Motor neuron (in vitro differentiated cells): ENCODE data around the gene SEMA7A. TPM values are rescaled to one million over a fixed set of nuclear protein-coding genes. Genes with fewer than 3 reads are reported as not detected.

Source experiments
- ATAC-seq, 8 experiments: fragments of 200-7000 bp; cut with Tn5 transposase; replicated peaks in 6 of 8; 2 replicates each; pipeline ENCODE4 v1.8.0; 2021; ENCODE audit warnings: mild to moderate bottlenecking in 8 of 8, moderate library complexity in 8 of 8
- H3K27ac ChIP-seq, 2 donors: fragments of 250-450 bp; sonication (Bioruptor Pico); 2 replicates each; pipeline ENCODE4 v1.9.0; 2021; ENCODE audit warnings: antibody characterized with exemption in 2 of 2, mild to moderate bottlenecking in 2 of 2, moderate library complexity in 1 of 2
- H3K4me1 ChIP-seq, 2 donors: fragments of 250-450 bp; sonication (Bioruptor Pico); replicated peaks in 1 of 2; 2 replicates each; pipeline ENCODE4 v1.6.1; 2021; ENCODE audit warnings: antibody characterized with exemption in 2 of 2, mild to moderate bottlenecking in 2 of 2, moderate library complexity in 1 of 2
- H3K4me3 ChIP-seq, 5 donors: fragments of 250-450 bp; sonication (Bioruptor Pico); 2 replicates each; pipeline ENCODE4 v1.9.0; 2021; ENCODE audit warnings: antibody characterized with exemption in 5 of 5, mild to moderate bottlenecking in 5 of 5, moderate library complexity in 4 of 5
- WGBS, 10 experiments: fragments of 450-650 bp; shearing (Covaris generic); methylation state at CpG; one replicate each; pipeline ENCODE4 v1.0.0; 2022; 5-methylcytosine and 5-hydroxymethylcytosine counted together
- in situ Hi-C, 9 experiments: fragments of 400-800 bp; cut with MboI; loops; one replicate each; pipeline ENCODE4 v1.15.0; 2021; ENCODE audit warnings: low sequenced_read_pairs in 9 of 9, low pct_unique_long_range_greater_than_20kb in 2 of 9; ENCODE audit not compliant: unreplicated experiment in 9 of 9
- total RNA-seq, 8 experiments: library from RNA; unstranded; fragments of 300-600 nt; gene quantifications; 2 replicates each; pipeline versions ENCODE4 v1.2.3 to v1.2.4, GENCODE V29; 2022

Gene SEMA7A
- total RNA-seq, 8 experiments from 2014 or later: 0.45 to 16.5 (median 9.6) TPM

DNA sequence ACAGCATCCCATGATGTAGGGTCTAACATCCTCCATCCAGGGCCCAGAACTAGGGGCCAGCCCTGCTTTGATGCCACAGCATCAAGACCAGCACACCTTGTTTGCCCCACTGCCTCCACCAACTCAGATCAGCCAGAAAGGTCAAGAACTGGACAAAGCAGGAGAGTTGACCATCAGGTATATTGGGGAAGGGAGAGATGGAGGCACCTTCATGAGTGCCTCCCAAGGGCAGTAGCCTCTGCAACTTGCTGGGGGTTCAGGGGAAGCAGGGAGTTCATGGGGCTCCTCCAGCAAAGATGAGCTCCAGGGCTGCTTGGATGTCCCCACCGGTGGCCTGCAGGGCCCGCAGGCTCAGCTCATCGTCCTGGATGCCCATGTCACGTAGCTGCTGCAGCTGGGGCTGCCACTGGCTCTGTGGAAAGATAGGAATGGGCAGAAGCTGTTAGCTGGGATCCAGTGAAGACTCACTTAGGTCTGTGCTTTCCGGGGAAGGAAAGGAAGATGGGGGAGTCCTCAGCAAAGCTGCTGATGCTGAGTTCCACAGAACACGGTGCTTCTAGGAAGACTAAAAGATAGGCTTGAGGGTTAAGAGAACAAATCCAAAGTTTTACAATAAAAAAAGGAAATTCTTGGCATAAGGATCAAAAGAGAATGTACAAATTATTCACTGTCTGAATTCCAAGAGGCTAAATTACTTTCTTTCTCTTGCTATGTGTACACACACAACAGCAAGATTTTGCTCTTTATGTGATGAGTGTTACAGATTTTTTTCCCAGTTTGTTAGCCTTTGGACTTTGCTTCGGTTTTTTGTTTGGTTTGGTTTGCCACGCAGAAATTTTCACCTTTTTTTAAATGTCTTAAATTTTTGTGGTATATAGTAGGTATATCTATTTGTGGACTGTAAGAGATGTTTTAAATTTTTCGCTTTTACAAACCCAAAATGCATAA, 12.3 kb upstream of the SEMA7A start:
- no peak overlapping the region for H3K27ac ChIP-seq
- in situ Hi-C loops: no loop called here

DNA sequence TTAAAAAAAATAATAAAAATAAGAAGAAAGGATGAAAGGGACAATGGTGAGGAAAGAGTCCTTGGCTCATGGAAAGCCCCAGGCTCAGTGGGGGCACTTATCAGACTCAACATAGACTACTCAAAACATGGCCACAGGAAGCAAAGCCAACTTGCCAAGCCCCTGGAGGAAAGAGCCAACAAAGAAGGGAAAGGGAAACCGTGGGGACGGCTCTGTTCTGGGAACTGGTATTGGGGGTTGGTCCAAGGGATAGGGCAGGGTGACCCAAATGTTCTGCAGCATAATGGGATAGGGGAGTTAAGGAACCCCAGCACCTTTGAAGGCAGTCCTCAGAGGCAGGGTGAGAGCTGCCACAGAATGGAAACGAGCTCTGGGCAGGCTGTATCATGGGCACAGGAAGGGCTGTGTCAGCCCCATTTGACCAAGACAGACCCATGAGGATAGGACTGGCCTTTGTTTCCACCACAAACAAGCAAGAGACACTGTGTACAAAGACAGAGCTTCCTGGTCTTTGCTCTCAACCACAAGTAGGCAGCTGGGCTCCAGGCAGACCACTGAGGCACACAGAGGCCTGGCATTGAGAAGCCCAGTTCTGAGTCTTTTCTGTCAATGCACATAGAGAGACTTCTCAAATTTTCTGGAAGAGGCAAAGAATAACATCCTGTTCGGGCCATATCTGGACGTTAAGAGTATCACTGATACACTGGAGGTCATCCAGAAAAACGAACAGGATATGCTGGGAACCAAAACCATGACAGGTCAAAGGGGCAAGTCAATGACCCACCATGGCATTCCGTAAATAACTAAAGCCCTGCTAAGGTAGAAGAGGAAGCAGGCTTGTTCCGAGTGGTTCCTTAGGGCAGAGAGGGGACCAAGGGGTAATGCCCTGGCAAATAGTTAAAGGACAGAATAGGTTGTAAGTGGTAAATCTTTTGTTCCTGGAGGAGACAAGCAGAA, 10.6 kb upstream of the SEMA7A start:
- ATAC-seq: no peak
- 60 to 100% (median 80%) methylated on average over 1 to 8 of the region's 8 CpGs; no CpG with 5 or more reads in 1 of the 10 experiments for WGBS, 10 experiments
- in situ Hi-C loops: no loop called here
- H3K4me1 ChIP-seq: no peaks in the 10 kb centered on the region
- no peak overlapping the region for H3K27ac ChIP-seq
- no peak overlapping the region for H3K4me3 ChIP-seq

More for the DNA sequence above, 12.3 kb upstream of the SEMA7A start:
- Histone ChIP-seq H3K4me1 (no peaks in the 10 kb centered on the region), H3K4me3 (no peak overlapping the region)
- ATAC-seq: no peak
- 72 to 100% (median 84%) methylated on average over 2 to 6 of the region's 9 CpGs for WGBS, 10 experiments

DNA sequence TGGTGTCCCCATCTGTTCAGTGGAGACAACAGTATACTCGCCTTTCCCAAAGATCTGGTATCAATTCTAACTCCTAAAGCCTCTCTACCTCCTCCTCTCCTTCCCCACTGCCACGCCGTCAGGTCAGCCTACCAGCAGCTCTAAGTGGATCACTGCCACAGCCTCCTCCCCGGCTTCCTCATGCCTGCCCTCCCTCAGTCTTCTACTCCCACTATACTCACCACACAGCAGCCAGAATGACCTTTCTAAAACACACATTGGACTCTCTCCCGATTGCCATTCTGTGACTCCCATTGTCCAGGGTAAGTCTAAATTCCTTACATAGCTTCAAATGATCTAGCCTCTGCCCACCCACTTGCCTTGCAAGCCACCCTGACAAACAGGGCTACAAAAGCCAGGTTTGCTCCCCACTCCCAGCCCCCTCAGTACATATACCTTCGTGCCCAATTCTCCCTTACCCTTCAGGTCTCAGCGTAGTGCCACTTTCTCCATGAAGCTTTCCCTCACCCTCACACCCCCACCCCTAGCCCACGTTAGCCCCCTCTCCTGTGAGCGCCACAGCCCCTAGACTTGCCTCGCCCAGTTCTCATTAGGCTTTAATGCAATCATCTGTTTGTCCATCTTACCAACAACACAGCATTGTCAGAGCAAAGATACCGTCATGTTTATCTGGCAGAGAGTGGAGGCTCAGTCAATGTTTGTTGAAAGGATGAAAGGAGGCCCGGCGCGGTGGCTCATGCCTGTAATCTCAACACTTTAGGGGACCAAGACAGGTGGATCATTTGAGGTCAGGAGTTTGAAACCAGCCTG, 9.5 kb upstream of the SEMA7A start:
- ATAC-seq: peak in 1 of 8 experiments; percentile 28
- in situ Hi-C loops: no loop called here
- Histone ChIP-seq H3K4me3 (no peak overlapping the region), H3K4me1 (no peaks in the 10 kb centered on the region), H3K27ac (no peak overlapping the region)
- WGBS, 10 experiments: 33 to 96% (median 81%) methylated on average over 1 to 5 of the region's 14 CpGs; no CpG with 5 or more reads in 2 of the 10 experiments

DNA sequence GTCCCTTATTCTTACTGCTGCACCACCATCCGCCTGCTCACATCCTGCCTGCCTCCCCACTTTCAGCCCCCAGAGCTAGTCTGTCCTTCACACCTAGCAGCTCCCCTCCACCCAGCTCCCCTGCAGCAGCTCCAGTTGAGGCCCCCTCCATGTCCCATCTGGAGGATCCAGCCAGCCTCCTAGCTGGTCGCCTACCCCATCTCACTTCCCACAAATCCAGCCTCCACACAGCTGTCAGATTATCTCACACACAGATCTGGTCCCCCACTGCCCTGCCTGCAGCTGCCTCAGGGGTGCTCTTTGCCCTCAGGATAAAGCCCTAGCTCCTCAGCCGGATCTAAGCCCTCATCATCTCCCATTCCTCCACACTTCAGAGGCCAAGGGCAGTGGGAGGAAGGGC, 8.8 kb upstream of the SEMA7A start:
- Histone ChIP-seq H3K4me1 (no peaks in the 10 kb centered on the region), H3K27ac (no peak overlapping the region), H3K4me3 (no peak overlapping the region)
- in situ Hi-C loops: no loop called here
- 38 to 80% (median 58%) methylated on average over 1 to 2 of the region's 3 CpGs; no CpG with 5 or more reads in 6 of the 10 experiments for WGBS, 10 experiments
- ATAC-seq: no peak

DNA sequence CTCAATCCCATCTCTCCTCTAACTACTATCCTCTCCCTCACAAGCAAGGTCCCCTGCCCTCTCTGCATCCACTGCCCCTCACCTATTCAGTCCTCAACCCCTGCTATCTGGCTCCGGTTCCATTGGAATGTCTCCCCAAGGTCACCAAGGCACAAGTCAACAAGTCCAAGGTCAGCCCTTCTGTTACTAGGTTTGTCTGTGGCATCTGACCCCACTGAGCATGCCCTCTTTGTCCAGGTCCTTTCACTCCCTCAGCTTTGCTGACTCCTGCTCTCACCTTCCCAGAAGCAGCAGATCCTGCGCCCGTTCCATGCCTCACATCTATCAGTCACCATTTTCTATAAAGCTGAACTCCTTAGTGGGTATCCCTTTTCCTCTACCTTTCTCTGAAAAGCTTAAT, 8.3 kb upstream of the SEMA7A start:
- no peaks in the 10 kb centered on the region for H3K4me1 ChIP-seq
- ATAC-seq: no peak
- no peak overlapping the region for H3K27ac ChIP-seq
- no peak overlapping the region for H3K4me3 ChIP-seq
- in situ Hi-C loops: no loop called here
- 40 to 100% (median 89%) methylated on average over 1 to 3 of the region's 3 CpGs; no CpG with 5 or more reads in 2 of the 10 experiments for WGBS, 10 experiments

DNA sequence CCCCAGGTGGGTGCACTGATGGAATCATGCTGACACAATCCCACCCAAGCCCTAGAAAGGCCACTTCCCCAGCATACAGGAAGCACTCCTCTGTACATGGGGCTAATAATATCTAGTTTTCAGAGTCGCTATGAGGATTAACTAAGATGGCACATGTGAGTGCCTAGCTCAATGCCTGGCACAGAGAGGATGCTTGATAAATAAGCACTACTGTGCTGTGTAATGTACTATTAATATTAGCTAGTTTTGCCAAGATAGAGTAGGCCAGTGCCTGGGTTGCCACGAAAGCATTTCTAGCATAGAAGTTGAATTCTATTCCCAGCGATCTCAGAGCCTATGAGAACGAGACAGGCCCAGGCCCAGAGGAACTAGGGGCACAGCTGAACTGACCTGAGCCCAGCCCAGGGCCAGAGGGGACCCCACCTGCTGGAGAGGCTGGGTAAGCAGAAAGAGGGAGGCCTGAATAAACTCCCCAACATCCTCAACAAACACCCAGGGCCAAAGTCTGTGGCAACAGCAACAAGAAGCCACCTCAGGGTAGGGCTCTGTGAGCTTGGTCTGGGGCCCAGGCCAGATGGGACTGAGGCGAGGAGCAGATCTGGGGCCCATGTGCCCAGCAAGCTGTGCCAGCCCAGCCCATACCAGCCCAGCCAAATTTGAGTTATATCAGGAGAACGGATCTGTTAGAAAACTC, 7.6 kb upstream of the SEMA7A start:
- H3K27ac ChIP-seq: no peak overlapping the region
- WGBS, 10 experiments: 40 to 92% (median 61%) methylated on average over 1 to 4 of the region's 6 CpGs; no CpG with 5 or more reads in 4 of the 10 experiments
- no peak for ATAC-seq
- in situ Hi-C loops: no loop called here
- H3K4me1 ChIP-seq: no peaks in the 10 kb centered on the region
- no peak overlapping the region for H3K4me3 ChIP-seq

DNA sequence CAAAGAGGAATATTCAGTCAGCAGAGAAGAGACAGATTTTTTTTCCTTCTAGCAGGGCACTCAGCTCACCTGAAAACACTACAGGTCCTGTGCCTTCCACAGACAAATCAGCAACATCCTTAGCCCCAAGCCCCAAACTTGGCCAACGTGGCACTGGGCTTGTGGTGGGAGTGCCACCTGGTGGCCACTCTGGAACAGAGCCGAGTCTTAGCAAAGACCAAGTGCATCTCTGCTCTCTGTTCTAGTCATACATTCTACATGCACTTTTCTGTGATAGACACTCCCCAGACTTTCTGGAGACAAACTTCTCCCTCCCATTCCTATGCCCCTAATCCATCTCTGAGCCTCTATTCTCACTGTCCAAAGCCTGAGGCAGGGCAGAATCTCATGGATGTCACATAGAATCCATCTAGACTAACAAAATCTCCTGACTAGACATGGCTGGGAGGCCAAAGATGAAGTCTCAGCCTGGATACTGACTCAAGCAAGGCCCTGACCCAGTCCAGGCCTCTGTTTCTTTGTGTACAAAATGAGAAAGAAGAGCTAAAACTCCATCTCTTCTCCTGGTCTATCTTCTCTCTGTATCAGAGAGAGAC, 5.1 kb upstream of the SEMA7A start:
- ATAC-seq: peak; percentile 61 to 83 (median 69)
- H3K4me1 ChIP-seq: peaks cover 9 to 11% of the 10 kb centered on the region in 2 donors
- no peak overlapping the region for H3K27ac ChIP-seq
- 0% methylated on average over 1 to 2 of the region's 2 CpGs; no CpG with 5 or more reads in 4 of the 10 experiments for WGBS, 10 experiments
- in situ Hi-C loops: loop anchor here in 4 of 9 experiments (5.0 to 10.0 kb wide), 2 partner anchors 54 to 57 kb away; no protein-coding TSS in a partner anchor
- no peak overlapping the region for H3K4me3 ChIP-seq

DNA sequence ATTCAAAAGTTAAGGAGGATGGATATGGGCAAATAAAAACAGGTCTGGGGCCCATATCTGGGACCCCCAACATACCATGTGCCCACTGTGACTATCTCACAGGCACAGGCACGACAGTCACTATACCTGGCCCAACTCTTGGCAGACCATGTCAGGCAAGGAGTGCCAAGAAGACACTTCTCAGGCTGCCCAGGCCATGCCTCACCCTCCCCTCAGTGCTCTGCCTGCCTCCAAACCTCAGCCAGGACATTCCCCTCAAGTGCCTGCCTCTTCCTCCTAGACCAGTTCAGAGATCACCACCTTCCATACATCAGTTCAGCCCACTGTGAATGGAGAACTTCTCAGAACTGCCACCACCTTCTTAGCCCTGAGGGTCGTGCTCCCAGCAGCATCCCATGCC, 4.4 kb upstream of the SEMA7A start:
- H3K4me1 ChIP-seq: peaks cover 9 to 11% of the 10 kb centered on the region in 2 donors
- no peak for ATAC-seq
- WGBS, 10 experiments: 0 to 83% (median 25%) methylated on average over 1 to 2 of the region's 2 CpGs; no CpG with 5 or more reads in 4 of the 10 experiments
- in situ Hi-C loops: loop anchor here in 4 of 9 experiments (5.0 to 10.0 kb wide), 2 partner anchors 53 to 56 kb away; no protein-coding TSS in a partner anchor
- no peak overlapping the region for H3K27ac ChIP-seq
- H3K4me3 ChIP-seq: no peak overlapping the region

DNA sequence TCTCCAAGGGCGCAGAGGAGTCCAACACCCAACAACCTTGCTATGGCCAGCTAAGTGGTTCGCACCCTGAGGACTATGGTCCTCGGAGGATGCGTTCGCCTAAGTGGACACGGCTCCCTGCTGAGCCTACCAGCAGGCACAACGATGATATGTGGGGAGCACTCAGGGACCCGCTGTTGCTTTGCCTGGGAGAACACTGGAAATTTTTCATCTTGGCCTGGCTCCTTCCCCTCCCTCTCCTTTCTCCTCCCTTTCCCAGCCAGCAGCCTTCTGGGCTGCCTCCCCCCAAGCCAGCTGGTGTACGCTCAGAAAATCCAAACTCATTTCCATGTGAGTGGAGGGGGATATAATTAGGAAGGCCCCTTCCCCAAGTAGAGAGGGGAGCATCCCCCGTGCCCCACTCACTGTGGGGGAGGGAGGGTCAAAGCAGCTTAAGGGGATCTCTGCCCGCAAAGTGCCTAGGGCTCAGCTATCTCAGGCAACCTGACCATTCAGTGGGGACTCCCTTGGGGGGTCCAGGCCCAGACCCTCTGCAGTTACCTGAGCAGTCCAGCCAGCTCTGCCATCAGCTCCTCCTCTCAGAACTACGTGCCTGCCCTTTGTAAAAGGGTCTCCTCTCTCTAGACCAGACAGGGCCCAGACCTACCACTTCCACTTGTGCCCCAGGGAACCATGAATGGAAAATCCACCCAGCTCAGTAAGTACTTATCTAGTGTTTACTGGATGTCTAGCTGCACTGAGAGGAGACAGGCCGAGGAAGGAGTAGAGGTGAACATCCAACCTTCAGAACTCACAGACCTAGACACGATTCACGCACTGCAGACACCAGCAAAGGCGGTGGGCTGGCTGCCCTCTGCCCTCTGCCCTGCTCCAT, 742 bp upstream of the SEMA7A start:
- 0 to 100% (median 80%) methylated on average over 1 to 5 of the region's 16 CpGs; no CpG with 5 or more reads in 2 of the 10 experiments for WGBS, 10 experiments
- H3K4me1 ChIP-seq: peaks cover 9 to 29% of the 10 kb centered on the region in 2 donors
- peak overlapping the region; percentile 13 to 22 for H3K27ac ChIP-seq
- peak overlapping the region; percentile 52 to 86 (median 63) for H3K4me3 ChIP-seq
- peak in 6 of 8 experiments; percentile 5 to 31 (median 20) for ATAC-seq
- in situ Hi-C loops: loop anchor here in 5 of 9 experiments (5.0 to 10.0 kb wide), 2 partner anchors 50 to 52 kb away; no protein-coding TSS in a partner anchor

DNA sequence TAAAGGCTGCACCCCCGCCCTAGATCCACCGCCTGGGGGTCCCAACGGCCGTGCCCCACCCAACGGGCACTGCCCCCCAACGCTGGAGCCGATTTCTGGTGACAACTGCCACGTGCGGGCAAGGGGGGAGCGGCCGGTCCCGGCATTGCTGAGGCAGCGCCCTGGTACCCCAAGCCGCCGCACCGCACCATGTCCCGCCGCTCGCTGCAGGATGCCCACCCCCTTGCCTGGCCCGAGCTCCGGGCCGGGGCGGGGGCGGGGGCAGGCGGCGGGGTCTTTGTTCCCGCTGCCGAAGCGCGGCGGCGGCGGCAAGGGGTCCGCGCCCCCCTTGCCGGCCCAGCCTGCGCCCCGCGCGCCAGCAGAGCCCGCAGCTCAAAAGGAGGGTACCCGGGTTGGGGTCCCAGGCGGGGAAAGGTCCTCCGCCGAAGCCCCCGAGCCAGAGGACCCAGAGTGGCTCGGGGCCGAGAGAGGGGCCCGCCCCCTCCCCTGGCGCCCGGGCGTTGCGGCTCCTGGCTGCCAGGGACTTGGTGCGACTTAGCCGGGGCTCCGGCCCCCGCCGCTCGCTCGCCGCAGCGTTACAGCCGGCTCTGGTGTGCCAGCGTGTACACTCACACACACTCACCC, 678 bp downstream of the SEMA7A start:
- Histone ChIP-seq H3K4me3 (peak overlapping the region; percentile 52 to 86 (median 63)), H3K4me1 (peaks cover 9 to 29% of the 10 kb centered on the region in 2 donors), H3K27ac (peak overlapping the region; percentile 58 to 76)
- no CpG with 5 or more reads among the region's 64 CpGs for WGBS, 10 experiments
- ATAC-seq: peak in 2 of 8 experiments; percentile 1 to 2
- in situ Hi-C loops: loop anchor here in 3 of 9 experiments (5.0 to 10.0 kb wide), 2 partner anchors 48 to 51 kb away; no protein-coding TSS in a partner anchor
